A172 (cell line): Measurements from ENCODE around the gene ADH1C. TPM values are rescaled to one million over a fixed set of nuclear protein-coding genes. Genes with fewer than 3 reads are reported as not detected.
"Not testable (repeated sequence)": the region's sequence is repeated elsewhere in the genome, so short reads cannot be mapped to it uniquely, and the experiment has no call there.

Source experiments
- DNase-seq: peaks from one replicate; pipeline ENCODE4 v3.0.0-alpha.2; 2015; ENCODE audit warnings: low spot score
- total RNA-seq: library from RNA; depleted of rRNA; stranded (reverse); fragments of >200 nt; shearing (Covaris generic); gene quantifications from 2 replicates; pipeline ENCODE4 v1.2.3, GENCODE V29; 2014

The ADH1C gene
- total RNA-seq, 1 experiment from 2014 or later, result not detected

DNA sequence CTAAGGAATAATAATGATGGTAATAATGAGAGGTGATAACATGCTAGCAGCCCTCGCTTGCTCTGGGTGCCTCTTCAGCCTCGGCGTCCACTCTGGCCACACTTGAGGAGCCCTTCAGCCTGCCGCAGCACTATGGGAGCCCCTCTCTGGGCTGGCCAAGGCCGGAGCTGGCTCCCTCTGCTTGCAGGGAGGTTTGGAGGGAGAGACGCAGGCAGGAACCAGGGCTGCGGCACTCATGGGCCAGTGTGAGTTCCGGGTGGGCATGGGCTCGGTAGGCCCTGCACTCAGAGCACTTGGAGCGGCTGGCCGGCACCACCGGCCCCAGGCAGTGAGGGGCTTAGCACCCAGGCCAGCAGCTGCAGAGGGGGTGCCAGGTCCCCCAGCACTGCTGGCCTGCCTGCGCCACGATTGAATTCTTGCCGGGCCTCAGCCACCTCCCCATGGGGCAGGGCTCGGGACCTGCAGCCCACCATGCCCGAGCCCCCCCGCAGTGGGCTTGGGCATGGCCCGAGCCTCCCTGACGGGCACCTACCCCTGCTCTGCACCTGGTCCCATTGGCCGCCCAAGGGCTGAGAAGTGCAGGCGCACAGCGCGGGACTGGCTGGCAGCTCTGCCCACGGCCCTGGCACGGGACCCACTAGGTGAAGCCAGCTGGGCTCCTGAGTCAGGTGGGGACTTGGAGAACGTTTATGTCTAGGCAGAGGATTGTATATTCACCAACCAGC, 7.1 kb upstream of the ADH1C start:
- DNase-seq, result no peak

DNA sequence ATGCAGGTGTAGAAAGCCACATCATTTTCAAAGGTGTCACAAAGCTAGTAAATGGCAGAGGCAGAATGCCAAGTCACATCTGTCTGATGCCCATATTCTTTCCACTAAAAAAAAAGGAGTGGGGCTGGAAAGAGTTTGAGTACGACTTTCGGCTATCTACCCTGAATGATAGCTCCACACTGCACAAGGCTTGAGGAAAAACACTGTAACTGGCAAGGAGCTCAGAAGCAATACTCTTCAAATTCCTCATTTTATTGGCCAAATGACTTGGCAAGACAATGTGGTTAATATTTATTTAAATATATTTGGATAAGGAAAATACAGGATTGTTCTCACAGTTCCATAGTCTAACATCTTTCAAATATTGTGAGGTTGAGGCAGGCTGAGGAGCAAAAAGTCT, 5.4 kb upstream of the ADH1C start:
- no peak for DNase-seq

GRCh38 chr4:99356992-99357391, 4.4 kb upstream of the ADH1C start:
- no peak for DNase-seq

- DNase-seq, result not testable (repeated sequence)
These were observed 3.6 kb upstream of the ADH1C start for GRCh38 chr4:99356149-99356548.

GRCh38 chr4:99351487-99351886, 1.1 kb downstream of the ADH1C start:
- DNase-seq, result no peak

DNA sequence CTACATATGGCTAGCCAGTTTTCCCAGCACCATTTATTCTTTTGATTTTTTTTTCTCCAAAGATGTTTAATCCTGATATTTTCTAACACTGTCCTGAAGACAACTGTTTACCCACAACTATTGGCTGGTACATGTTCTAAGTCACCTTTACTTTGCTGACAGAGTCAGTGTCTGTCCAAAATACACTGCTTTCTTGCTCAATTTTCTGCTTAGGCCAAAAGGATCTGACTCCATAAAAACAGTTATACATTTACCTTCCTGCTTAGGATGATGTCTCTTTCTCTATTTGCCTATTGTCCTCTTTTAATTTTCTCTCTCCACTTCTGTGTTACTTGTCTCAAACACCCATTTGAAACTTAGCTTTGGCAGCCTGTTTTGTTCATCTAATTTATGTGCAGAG, 3.2 kb downstream of the ADH1C start:
- no peak for DNase-seq

GRCh38 chr4:99342624-99343023, 9.9 kb downstream of the ADH1C start:
- DNase-seq, result not testable (repeated sequence)

DNA sequence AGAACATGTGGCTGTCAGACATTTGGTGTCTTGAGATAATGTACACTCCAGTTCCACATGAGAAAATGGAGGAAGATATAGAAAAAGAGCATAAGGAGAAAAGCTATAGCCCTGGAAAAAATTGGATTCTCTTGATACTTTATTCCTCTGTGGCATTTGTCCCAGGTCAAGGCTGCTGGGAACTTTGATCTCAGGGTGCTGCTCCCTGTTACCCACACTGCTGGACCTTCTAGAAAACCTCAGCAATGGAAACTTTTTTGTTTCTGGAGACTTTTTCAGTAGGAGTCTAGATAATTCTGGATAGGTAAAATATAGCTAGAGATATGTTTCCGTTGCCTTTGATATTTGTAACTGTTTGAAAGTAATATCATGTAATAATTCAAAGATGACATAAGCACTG, 11.1 kb downstream of the ADH1C start:
- no peak for DNase-seq

DNA sequence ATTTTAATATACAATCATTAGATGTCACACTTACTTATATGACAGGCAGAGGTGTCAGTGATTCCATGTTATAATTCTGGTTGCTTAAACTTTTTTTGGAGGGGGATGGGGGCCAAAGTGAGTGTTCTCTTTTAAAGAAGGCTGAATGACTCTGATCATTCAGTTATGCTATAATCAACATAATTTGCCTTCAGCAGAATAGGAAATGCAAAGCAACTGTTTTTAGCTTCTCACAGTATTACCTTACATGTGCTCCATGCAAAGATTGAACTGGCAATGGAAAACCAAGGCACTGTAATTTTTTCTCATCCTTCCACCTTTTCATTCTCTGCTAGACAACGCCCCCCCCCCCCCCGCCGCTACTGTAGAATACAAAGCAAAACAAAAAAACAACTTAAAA, 13.4 kb downstream of the ADH1C start:
- no peak for DNase-seq

DNA sequence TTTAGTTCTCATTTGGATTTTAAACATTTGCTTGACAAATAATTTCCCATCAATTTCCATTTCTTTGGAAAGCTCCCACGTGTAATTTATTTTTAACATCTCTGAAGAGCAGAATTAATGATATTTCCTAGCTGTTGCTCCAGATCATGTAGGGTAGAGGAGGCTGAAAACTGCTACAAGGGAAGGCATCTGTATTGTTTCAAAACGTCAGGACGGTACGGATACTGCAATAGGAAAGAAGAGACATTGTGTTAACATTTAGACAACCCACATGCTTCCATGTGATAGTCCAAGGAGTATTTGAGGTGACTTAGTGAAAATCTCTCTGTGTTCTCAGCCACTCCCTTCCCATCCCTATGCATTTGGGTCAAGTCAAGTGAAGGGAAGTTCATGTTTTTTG, 16.0 kb downstream of the ADH1C start:
- no peak for DNase-seq

DNA sequence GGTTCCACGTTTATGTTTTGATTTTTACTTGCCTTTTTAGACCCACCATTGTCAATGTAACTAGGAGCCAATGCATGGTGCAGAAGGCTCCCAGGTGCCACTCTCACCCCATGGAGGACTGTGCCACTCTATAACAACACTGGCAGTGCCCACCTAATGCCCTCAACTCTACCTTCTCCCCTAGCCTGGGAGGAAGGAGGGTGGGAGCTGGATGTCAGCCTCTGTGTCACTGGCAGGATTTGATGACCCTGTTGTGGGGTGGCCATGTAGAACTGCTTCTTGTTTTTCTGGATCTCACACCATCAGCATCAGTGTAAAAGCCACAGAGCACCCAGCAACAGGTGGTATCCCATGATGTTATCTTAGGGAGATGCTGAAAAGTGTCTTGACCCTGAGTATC, 17.7 kb downstream of the ADH1C start:
- no peak for DNase-seq

DNA sequence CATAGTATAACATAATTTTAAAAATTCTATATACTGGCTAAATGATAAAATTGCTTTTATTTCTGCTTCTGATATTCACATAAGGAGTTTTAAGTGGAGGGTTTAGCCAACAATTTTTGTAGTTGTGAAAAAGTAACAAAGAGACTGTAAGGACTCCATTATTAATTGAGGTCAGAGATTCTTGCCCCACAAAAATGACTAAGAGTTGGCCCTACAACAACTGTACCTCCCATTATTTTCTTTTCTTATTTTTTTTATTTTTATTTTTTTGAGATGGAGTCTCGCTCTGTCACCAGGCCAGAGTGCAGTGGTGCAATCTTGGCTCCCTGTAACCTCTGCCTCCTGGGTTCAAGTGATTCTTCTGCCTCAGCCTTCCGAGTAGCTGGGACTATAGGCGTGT, 21.9 kb downstream of the ADH1C start:
- DNase-seq, result no peak

- DNase-seq, result no peak
These were observed 22.7 kb downstream of the ADH1C start for GRCh38 chr4:99329876-99330275.

GRCh38 chr4:99324979-99325378, 27.6 kb downstream of the ADH1C start:
- DNase-seq, result no peak

- DNase-seq, result no peak
These were observed 28.2 kb downstream of the ADH1C start for GRCh38 chr4:99324361-99324760.

- no peak for DNase-seq
These were observed 28.8 kb downstream of the ADH1C start for GRCh38 chr4:99323756-99324155.

- no peak for DNase-seq
These were observed 31.0 kb downstream of the ADH1C start, which contains the start of gene ADH1B for GRCh38 chr4:99321241-99322191. ADH1B (minus strand) TSS chr4:99321401; CDS start chr4:99321331, 70 bp downstream.

DNA sequence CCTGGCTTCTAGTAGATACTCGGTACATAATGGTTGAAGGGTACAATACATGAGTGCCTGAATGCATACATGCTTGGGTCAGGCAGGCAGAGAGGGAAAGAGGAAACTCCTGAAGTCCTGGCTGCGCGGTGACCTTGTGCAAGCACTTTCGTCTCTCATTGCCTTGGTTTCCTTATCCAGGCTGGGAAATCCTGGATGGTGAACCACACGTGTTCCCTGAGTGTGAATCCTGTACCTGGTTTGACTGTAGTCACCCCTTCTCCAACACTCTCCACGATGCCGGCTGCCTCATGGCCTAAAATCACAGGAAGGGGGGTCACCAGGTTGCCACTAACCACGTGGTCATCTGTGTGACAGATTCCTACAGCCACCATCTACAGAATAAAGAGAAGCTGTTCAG, 34.7 kb downstream of the ADH1C start:
- DNase-seq, result not testable (repeated sequence)

DNA sequence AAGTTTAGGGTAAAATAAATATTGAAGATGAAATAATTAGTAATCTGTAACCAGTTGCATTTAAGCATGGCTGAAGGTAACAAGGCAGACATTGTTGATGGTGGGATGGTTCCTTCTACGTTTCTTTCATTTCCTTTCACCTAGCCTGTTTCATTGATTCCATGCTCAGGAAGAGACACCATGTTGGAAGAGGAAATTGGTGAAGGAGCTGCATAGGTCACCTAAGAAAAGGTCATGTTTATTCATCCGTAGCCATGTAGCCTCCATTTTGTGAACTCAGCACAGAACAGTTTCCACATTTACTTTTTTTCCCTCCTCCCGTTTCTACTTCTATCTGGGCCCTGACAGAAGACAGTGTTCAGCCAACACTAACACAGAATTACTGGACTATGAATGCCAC, 35.2 kb downstream of the ADH1C start:
- DNase-seq, result no peak

DNA sequence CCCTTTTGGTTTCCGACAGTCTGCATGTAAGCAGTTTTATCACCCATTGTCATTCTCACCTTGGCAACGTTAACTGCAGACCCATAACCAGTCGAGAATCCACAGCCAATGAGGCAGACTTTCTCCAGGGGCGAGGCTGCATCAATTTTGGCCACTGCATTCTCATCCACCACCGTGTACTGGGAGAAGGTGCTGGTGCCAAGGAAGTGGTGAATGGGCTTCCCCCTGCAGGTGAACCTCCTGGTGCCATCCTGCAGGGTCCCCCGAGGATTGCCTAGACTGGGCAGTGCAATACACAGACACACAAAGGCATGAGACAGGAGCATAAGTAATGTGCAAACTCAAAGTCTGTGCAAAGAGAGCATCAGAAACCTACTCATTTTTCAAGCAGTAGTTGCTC, 36.7 kb downstream of the ADH1C start:
- DNase-seq, result no peak

GRCh38 chr4:99314211-99314610, 38.3 kb downstream of the ADH1C start:
- no peak for DNase-seq

GRCh38 chr4:99310389-99310788, 42.2 kb downstream of the ADH1C start:
- DNase-seq, result no peak
